ENCODE measurements around the gene SLC22A15.

Gene SLC22A15

DNA sequence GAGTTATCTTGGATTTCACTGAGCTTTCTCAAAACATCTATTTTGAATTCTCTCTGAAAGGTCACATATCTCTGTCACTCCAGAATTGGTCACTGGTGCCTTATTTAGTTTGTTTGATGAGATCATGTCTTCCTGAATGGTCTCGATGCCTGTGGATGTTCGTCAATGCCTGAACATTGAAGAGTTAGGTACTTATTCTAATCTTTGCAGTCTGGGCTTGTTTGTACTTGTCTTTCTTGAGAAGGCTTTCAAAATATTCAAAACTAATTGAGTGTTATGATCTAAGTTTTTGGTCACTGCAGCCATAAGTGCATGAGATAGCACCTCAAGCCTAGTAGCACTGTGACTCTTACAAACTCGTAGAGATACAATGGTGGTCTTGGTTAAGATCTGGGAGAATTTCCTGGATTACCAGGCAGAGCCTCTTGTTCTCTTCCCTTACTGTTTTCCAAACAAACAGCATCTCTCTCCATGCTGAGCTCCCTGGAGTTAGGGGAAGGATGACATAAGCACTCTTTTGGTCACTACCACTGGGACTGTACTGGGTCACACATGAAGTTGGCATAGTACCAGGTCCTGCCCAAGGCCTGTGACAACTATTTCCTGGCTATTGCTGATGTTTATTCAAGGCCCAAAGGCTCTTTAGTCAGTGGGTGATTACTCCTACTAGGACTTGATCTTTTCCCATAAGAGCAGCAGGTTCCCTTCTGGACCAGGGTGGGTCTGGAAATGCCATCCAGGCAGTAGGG, 25.6 kb downstream of the SLC22A15 start:
- TF ChIP-seq POLR2AphosphoS5 (IDR thresholded peaks at IDR 0.05; ENCODE audit: low read depth, low read length) (no peak), SIN3A (IDR thresholded peaks at IDR 0.05; ENCODE audit: borderline replicate concordance, insufficient read depth, low read length) (no peak)

DNA sequence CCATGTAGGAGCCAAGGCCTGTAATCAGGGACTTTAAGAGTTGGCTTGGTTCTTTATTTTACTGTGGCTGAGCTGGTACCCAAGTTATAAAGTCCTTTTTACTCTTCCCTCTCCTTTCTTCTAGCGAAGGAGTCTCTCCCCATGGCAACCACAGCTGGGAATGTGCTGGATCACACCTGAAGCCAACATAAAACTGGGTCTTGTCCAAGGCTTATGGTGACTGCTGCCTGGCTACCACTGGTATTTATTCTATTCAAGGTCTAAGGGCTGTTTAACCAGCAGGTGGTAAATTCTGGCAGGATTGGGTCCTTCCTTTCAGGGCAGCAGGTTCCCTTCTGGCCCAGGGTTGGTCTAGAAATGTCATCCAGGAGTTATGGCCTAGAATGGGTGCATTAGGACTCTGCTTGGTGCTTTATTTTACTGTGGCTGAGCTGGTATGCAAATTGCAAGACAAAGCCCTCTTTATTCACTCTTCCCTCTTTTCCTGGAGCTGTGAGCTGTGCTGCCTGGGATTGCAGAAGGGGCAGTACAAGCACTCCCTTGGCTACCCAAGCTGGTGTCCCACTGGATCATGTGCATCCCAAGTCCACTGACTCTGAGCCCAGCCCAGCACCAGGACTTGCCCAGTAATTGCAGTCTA, 26.6 kb downstream of the SLC22A15 start:
- TF ChIP-seq TAF1 (IDR thresholded peaks at IDR 0.05; ENCODE audit: borderline replicate concordance, insufficient read depth, low read length) (no peak), FOXP2 (optimal IDR thresholded peaks at IDR 0.05; ENCODE audit: borderline replicate concordance, extremely low read depth, extremely low read length, insufficient read depth) (no peak), SIN3A (IDR thresholded peaks at IDR 0.05; ENCODE audit: borderline replicate concordance, insufficient read depth, low read length) (no peak), POLR2AphosphoS5 (IDR thresholded peaks at IDR 0.05; ENCODE audit: low read depth, low read length) (no peak)
- TF ChIP-seq, protein P1, sequence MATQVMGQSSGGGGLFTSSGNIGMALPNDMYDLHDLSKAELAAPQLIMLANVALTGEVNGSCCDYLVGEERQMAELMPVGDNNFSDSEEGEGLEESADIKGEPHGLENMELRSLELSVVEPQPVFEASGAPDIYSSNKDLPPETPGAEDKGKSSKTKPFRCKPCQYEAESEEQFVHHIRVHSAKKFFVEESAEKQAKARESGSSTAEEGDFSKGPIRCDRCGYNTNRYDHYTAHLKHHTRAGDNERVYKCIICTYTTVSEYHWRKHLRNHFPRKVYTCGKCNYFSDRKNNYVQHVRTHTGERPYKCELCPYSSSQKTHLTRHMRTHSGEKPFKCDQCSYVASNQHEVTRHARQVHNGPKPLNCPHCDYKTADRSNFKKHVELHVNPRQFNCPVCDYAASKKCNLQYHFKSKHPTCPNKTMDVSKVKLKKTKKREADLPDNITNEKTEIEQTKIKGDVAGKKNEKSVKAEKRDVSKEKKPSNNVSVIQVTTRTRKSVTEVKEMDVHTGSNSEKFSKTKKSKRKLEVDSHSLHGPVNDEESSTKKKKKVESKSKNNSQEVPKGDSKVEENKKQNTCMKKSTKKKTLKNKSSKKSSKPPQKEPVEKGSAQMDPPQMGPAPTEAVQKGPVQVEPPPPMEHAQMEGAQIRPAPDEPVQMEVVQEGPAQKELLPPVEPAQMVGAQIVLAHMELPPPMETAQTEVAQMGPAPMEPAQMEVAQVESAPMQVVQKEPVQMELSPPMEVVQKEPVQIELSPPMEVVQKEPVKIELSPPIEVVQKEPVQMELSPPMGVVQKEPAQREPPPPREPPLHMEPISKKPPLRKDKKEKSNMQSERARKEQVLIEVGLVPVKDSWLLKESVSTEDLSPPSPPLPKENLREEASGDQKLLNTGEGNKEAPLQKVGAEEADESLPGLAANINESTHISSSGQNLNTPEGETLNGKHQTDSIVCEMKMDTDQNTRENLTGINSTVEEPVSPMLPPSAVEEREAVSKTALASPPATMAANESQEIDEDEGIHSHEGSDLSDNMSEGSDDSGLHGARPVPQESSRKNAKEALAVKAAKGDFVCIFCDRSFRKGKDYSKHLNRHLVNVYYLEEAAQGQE (IDR thresholded peaks at IDR 0.05; ENCODE audit: insufficient read depth in 1 of 2, low read depth in 2 of 2, low read length in 2 of 2) = no peak

DNA sequence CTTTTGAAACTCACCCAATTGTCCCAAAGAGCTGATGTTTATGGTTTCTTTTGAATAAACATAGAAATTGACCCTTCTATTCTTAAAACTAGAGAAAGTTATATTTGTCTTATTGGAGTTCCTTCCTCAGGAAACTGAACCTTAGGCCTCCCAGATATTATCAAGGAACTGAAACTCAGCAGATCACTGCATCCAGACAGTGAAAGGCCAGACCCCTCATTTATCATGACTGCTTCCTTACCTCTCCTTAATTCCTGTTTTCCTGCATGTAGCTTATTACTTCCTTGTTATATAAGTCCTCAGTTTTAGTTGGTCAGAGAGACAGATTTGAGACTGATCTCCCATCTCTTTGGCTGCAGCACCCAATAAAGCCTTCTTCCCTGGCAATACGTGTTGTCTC, 27.5 kb downstream of the SLC22A15 start:
- TF ChIP-seq POLR2AphosphoS5 (IDR thresholded peaks at IDR 0.05; ENCODE audit: low read depth, low read length) = no peak
- no peak for TF ChIP-seq TAF1 (IDR thresholded peaks at IDR 0.05; ENCODE audit: borderline replicate concordance, insufficient read depth, low read length)
- TF ChIP-seq FOXP2 (optimal IDR thresholded peaks at IDR 0.05; ENCODE audit: borderline replicate concordance, extremely low read depth, extremely low read length, insufficient read depth) = no peak
- TF ChIP-seq, protein P1 (IDR thresholded peaks at IDR 0.05; ENCODE audit: insufficient read depth in 1 of 2, low read depth in 2 of 2, low read length in 2 of 2) = no peak
- no peak for TF ChIP-seq SIN3A (IDR thresholded peaks at IDR 0.05; ENCODE audit: borderline replicate concordance, insufficient read depth, low read length)

DNA sequence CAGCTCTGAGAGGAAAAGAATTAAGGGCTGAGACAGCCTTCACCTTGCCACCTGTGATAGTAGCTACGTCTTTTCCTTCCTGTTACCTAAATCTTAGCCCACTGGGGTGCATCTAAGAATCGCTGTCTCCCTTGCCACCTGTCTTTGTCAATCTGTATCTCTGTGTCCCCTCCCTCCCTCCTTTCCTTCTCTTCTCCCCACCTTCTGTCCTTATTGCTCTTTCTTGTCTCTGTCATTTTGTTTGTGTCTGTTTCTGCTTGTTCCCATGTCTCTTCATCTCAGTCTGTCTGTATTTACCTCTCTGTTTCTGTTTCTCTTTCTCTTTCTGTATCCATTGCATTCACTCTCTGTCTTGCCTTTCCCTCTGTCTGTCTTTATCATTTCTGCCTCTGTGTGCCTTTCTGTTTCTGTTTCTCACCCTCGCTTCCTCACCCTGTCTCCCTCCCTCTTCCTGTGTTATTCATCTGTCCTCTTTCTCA, 30.2 kb downstream of the SLC22A15 start:
- TF ChIP-seq TAF1 (IDR thresholded peaks at IDR 0.05; ENCODE audit: borderline replicate concordance, insufficient read depth, low read length) (no peak), FOXP2 (optimal IDR thresholded peaks at IDR 0.05; ENCODE audit: borderline replicate concordance, extremely low read depth, extremely low read length, insufficient read depth) (no peak), POLR2AphosphoS5 (IDR thresholded peaks at IDR 0.05; ENCODE audit: low read depth, low read length) (no peak), SIN3A (IDR thresholded peaks at IDR 0.05; ENCODE audit: borderline replicate concordance, insufficient read depth, low read length) (no peak)
- TF ChIP-seq, protein P1 (IDR thresholded peaks at IDR 0.05; ENCODE audit: insufficient read depth in 1 of 2, low read depth in 2 of 2, low read length in 2 of 2) = no peak

DNA sequence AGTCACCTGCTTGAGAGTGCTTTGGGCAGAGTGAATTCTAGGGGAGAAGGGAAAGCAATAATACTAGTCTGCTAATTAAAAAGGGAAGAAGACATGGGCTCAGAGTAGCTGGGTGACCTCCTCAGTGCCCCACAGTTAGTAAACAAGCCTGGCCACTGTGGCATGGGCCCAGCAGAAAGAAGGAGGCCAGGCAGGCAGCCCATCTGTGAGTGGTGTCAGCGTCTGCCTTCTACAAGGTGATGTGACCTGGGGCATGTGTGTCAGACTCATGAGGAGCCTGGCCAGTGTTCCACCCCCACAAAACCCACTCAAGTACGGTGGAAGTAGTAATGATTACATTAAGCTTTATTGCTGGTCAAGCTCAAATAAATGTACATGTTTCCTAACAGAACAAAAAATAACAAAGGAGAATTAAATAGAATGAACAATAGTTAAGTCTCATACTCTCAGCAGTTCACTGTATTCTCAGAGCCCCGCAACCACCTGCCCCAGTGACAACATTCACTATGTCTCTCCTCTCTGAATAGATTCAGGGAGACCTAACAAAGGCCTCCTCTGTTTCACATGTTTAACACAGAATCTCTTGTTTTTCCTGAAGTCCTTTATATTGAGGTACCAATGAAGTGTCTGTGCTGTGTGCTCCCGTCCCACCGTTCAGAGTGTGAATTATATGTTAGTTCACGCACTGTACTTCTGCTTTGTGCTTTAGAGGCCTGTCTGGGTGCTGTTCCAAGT, 32.5 kb downstream of the SLC22A15 start:
- TF ChIP-seq POLR2AphosphoS5 (IDR thresholded peaks at IDR 0.05; ENCODE audit: low read depth, low read length) (no peak), TAF1 (IDR thresholded peaks at IDR 0.05; ENCODE audit: borderline replicate concordance, insufficient read depth, low read length) (no peak), FOXP2 (optimal IDR thresholded peaks at IDR 0.05; ENCODE audit: borderline replicate concordance, extremely low read depth, extremely low read length, insufficient read depth) (no peak), SIN3A (IDR thresholded peaks at IDR 0.05; ENCODE audit: borderline replicate concordance, insufficient read depth, low read length) (no peak)
- TF ChIP-seq, protein P1 (IDR thresholded peaks at IDR 0.05; ENCODE audit: insufficient read depth in 1 of 2, low read depth in 2 of 2, low read length in 2 of 2) = no peak

Measured in PFSK-1 (cell line).